Measurements from ENCODE around the gene TLX2.
"Not testable (repeated sequence)": the region's sequence is repeated elsewhere in the genome, so short reads cannot be mapped to it uniquely, and the experiment has no call there.

TLX2 gene

DNA sequence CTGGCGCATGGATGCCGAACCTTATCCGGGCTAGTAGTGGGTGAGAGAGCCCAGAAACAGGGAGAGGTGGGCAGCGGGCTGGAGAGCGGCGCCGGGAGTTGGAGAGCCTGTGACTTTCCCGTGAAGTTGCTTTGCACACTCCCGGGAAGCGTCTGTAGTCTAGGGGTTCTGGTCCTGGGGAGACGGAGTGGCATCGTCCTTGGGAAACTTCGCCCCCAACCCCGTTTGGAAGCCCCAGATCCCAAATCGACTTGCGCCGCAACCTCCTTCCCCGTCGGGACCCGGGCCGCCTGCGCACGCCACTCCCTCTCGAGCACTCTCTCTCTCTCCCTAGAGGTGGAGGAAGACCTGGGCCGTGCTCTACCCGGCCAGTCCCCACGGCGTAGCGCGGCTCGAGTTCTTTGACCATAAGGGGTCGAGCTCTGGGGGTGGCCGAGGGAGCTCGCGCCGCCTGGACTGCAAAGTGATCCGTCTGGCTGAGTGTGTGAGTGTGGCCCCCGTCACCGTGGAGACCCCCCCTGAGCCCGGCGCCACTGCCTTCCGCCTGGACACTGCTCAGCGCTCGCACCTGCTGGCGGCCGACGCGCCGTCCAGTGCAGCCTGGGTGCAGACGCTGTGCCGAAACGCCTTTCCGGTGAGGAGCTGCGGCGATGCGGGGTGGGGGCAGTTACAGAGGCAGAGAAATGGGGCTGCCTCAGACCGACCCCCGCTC is 40.7 kb downstream of the TLX2 start:
- DNase-seq (ENCODE audit: low spot score) = no peak

DNA sequence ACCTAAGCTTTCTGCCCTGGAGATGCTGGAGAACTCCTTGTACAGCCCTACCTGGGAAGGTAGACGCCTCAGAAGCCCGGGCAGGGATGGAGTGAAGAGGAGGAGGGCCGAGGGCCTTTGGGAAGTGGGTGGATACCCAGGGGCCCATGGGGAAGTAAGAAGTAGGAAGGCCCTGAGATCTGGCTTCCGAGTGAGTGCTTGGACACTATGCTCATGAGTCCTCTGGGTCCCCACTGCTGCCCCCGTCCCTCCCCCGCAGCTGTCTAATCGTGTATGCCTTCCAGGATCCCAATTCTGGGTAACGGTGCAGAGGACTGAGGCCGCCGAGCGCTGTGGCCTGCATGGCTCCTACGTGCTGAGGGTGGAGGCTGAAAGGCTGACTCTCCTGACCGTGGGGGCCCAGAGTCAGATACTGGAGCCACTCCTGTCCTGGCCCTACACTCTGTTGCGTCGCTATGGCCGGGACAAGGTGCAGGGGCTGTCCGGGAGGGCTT is 41.4 kb downstream of the TLX2 start:
- DNase-seq (ENCODE audit: low spot score) = no peak

GRCh38 chr2:74556159-74556558 is 41.9 kb downstream of the TLX2 start:
- DNase-seq (ENCODE audit: low spot score) = no peak

DNA sequence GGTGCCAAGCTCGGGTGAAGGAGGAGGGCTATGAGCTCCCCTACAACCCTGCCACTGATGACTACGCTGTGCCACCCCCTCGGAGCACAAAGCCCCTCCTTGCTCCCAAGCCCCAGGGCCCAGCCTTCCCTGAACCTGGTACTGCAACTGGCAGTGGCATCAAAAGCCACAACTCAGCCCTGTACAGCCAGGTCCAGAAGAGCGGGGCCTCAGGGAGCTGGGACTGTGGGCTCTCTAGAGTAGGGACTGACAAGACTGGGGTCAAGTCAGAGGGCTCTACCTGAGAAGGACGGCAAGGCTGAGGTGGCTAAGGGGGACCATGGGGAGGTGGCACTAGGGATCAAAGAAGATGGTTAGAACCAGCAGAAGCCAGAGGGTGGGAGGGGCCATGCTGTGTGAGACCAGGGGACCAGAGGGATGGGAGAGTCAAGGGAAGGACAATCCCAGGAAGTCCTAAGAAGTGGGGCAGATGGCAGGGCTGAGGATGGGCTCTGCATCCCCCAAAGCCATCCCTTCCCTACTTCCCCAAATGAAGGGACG is 42.7 kb downstream of the TLX2 start:
- DNase-seq (ENCODE audit: low spot score) = no peak

DNA sequence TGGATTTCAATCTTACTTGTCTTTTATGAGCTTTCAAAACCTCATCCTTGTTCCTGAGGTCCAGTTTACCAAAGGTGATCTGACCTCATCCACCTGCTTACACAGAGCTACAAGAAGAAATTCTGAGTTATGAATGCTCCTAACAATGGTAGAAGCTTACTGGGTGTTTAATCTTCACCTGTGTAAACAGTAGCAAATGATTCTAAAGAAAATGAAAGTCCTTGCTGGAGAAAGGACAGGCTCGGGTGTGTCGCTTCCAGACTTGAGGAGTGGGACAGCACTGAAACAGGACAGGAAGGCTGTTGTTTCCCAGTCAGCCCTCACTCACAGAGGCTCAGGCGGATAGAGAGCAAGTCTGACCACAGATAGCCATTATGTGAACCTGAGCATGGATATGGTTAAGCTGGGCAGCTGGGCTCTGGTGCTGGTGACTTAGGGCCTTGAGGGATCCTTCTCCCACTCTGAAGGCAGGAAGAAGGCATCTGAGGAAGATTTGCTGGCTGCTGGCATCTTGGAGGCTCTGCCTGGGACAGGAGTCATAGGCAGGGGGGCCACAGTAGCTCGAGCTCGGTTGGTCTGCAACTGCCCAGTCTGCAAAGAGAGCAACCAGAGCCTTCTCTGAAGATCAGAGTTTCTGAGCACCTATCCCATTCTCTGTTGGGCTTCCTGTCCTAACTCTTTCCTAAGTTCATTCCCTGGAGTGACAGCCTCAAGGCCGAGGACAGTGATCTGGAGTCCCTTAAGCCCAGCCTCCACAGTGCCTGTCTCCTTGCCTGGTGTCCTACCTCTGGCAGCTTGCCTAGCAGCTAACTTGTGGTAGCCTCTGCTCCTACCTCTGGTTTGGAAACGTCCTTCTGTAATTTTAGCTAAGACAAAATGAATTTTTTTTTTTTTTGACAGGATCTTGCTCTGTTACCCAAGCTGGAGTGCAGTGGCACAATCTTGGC is 44.3 kb downstream of the TLX2 start:
- DNase-seq (ENCODE audit: low spot score) = no peak

DNA sequence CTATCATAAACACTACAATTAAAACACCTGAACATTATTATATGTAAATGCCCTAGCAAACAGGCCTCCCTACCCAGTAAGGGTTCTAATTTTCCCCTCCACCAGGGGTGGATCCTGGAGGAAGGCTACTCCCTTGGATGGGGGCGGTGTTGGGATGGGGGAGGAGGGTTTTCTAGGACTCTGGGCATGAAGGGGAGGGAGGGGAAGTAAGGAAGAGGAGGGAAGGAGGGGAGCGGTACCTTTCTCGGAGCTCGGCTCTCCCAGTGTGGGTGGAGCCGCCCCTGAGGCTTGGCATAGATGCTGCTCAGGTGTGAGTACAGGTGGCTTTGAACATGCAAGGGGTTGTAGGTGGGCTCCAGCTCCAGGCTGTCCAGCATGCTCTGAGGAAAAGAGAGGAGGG is 45.7 kb downstream of the TLX2 start:
- no peak for DNase-seq (ENCODE audit: low spot score)

DNA sequence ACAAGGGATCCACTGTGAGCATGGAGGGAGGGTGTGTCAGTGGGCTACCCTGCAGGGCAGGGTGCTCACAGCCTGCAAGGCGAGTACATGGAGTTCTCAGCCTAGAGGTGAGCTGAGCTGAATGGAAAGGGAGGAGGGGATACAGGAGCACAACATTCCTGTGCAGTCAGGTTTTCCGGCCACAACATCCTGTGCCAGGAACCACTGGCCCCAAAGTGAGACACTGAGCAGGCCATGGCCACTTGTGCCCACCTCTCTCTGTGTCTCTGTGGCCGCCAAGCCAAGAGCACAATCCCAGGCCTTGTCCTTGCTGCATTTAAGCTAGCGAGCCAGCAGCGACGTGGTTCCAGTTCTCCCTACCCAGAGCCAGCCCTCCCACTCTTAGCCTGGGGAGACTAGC is 46.3 kb downstream of the TLX2 start:
- DNase-seq (ENCODE audit: low spot score) = no peak

DNA sequence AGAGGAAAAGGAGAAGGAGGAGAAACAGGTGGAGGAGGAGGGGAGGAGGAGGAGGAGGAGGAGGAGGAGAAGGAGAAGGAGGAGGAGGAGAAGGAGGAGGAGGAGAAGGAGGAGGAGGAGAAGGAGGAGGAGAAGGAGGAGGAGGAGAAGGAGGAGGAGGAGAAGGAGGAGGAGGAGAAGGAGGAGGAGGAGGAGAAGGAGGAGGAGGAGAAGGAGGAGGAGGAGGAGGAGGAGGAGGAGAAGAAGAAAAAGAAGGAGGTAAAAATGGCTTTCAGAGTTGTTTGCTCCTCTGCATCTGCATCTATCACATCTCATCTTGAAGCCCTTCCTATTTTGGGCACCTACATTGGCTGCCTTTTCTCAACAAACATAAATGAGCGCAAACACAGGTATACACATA is 46.8 kb downstream of the TLX2 start:
- DNase-seq (ENCODE audit: low spot score) = not testable (repeated sequence)

GRCh38 chr2:74562126-74562775 is 48.0 kb downstream of the TLX2 start:
- DNase-seq (ENCODE audit: low spot score) = no peak

GRCh38 chr2:74564222-74564621 is 50.0 kb downstream of the TLX2 start:
- no peak for DNase-seq (ENCODE audit: low spot score)

GRCh38 chr2:74566076-74566753 is 52.0 kb downstream of the TLX2 start:
- no peak for DNase-seq (ENCODE audit: low spot score)

- no peak for DNase-seq (ENCODE audit: low spot score)
These were observed 52.5 kb downstream of the TLX2 start for GRCh38 chr2:74566754-74567085.
